K562 (cell line): Measurements from ENCODE around the gene DIPK1B. TPM values are rescaled to one million over a fixed set of nuclear protein-coding genes. Genes with fewer than 3 reads are reported as not detected.

ENCODE experiments used
- BRF1 ChIP-seq: IDR thresholded peaks from 3 replicates; pipeline ENCODE4 v1.6.1; 2011; ENCODE audit warnings: borderline replicate concordance, mild to moderate bottlenecking; ENCODE audit not compliant: insufficient read length; ENCODE audit errors: extremely low read depth
- C11orf30 ChIP-seq: fragments of 450-650 bp; IDR thresholded peaks from 2 replicates; pipeline ENCODE4 v1.6.1; 2016; ENCODE audit warnings: low read depth, mild to moderate bottlenecking
- CBX1 ChIP-seq: sonication (generic); IDR thresholded peaks from 2 replicates; pipeline ENCODE4 v1.6.1; 2016; ENCODE audit warnings: antibody characterized with exemption, low read depth, mild to moderate bottlenecking
- ESRRA ChIP-seq: fragments of 450-650 bp; IDR thresholded peaks from 2 replicates; pipeline ENCODE4 v1.6.1; 2014; ENCODE audit warnings: low read depth, mild to moderate bottlenecking, moderate library complexity, borderline replicate concordance
- GTF2E2 ChIP-seq: fragments of 200-800 bp; sonication (Bioruptor generic); IDR thresholded peaks from 2 replicates; pipeline ENCODE4 v1.6.1; 2016; ENCODE audit warnings: missing genetic modification characterization, missing compliant biosample characterization
- MAZ ChIP-seq, 2 experiments: fragments of 450-650 bp in 1 of 2; sonication (generic) in 1 of 2; formaldehyde crosslinking; IDR thresholded peaks in 1 of 2; conservative IDR thresholded peaks in 1 of 2; 2 replicates each; pipeline versions ENCODE4 v1.4.0 to v1.5.0; 2020; ENCODE audit warnings: mild to moderate bottlenecking in 1 of 2, missing genetic modification reagents in 1 of 2
- MTF1 ChIP-seq: fragments of 250-450 bp; sonication (Bioruptor Pico); IDR thresholded peaks from 2 replicates; pipeline ENCODE4 v1.9.0; 2021; ENCODE audit warnings: moderate library complexity, mild to moderate bottlenecking, inconsistent platforms, borderline replicate concordance
- MYBL2 ChIP-seq, 2 experiments: fragments of 450-650 bp in 1 of 2; sonication (generic) in 1 of 2; formaldehyde crosslinking in 1 of 2; IDR thresholded peaks; 2 replicates each; pipeline versions ENCODE4 v1.6.1 to v1.8.1; 2017 to 2022; ENCODE audit warnings: borderline replicate concordance in 1 of 2, inconsistent platforms in 1 of 2, low read depth in 1 of 2, mild to moderate bottlenecking in 1 of 2, missing genetic modification reagents in 1 of 2, moderate library complexity in 1 of 2
- NFIC ChIP-seq: fragments of 450-650 bp; IDR thresholded peaks from 2 replicates; pipeline ENCODE4 v1.6.1; 2017; ENCODE audit warnings: mild to moderate bottlenecking, inconsistent platforms
- PHF21A ChIP-seq: fragments of 450-650 bp; IDR thresholded peaks from 2 replicates; pipeline ENCODE4 v1.6.1; 2017; ENCODE audit warnings: low read depth, borderline replicate concordance
- RBFOX2 ChIP-seq: fragments of 200-400 bp; formaldehyde crosslinking; IDR thresholded peaks from 2 replicates; pipeline ENCODE4 v1.6.1; 2017; ENCODE audit warnings: low read depth, mild to moderate bottlenecking, low read length, moderate library complexity
- RBM14 ChIP-seq: fragments of 200-400 bp; formaldehyde crosslinking; IDR thresholded peaks from 2 replicates; pipeline ENCODE4 v1.6.1; 2018; ENCODE audit warnings: low read depth, mild to moderate bottlenecking, low read length, moderate library complexity, borderline replicate concordance; ENCODE audit not compliant: insufficient read depth
- ZNF561 ChIP-seq: fragments of 450-650 bp; formaldehyde crosslinking; conservative IDR thresholded peaks from 2 replicates; pipeline ENCODE4 v1.4.0; 2020; ENCODE audit warnings: mild to moderate bottlenecking, moderate library complexity
- polyA plus RNA-seq, 8 experiments: library from polyadenylated mRNA; depleted of rRNA in 4 of 8; stranded (reverse) in 5 of 8; unstranded in 3 of 8; fragments of >200 nt; fragmentation: Nextera tagmentation in 2 of 8; fragmentation: Illumina TruSeq in 1 of 8; extraction: Ambion mirVana in 2 of 8; extraction: Trizol in 1 of 8; gene quantifications; 2 replicates each; pipeline versions ENCODE4 v1.2.1 to v1.2.3, GENCODE V29; 2011 to 2014; ENCODE audit warnings: inconsistent platforms in 1 of 8, missing spikeins in 1 of 8
- total RNA-seq, 7 experiments: library from RNA; depleted of rRNA in 6 of 7; stranded (reverse); fragments of >200 nt in 6 of 7; fragmentation: Illumina TruSeq in 2 of 7; extraction: Trizol in 2 of 7; gene quantifications; 2 replicates each; pipeline versions ENCODE4 v1.2.1 to v1.2.3, GENCODE V29; 2011 to 2021; ENCODE audit warnings: low replicate concordance in 1 of 7
- TF ChIP-seq, protein P1 (sequence below): fragments of 450-650 bp; IDR thresholded peaks from 2 replicates; pipeline ENCODE4 v1.6.1; 2016; ENCODE audit warnings: missing biosample characterization, missing genetic modification characterization
- TF ChIP-seq, protein P2 (sequence below): fragments of 450-650 bp; conservative IDR thresholded peaks from 2 replicates; pipeline ENCODE4 v1.6.1; 2016; ENCODE audit warnings: missing genetic modification characterization, low read depth, mild to moderate bottlenecking, control low read depth, missing compliant biosample characterization
- TF ChIP-seq, protein P3 (sequence below): sonication (generic); formaldehyde crosslinking; IDR thresholded peaks from 2 replicates; pipeline ENCODE4 v1.8.0; 2023; ENCODE audit warnings: missing genetic modification reagents, mild to moderate bottlenecking, borderline replicate concordance
- TF ChIP-seq, protein P4 (sequence below), 2 experiments: fragments of 450-650 bp in 1 of 2; sonication (generic) in 1 of 2; formaldehyde crosslinking; conservative IDR thresholded peaks; 2 replicates each; pipeline versions ENCODE4 v1.4.0 to v1.8.1; 2020 to 2022; ENCODE audit warnings: mild to moderate bottlenecking in 1 of 2, missing genetic modification reagents in 1 of 2

Gene DIPK1B
- total and polyA plus RNA-seq, 9 of the 15 experiments (the other 6 are each of a cell fraction or from before 2014, with no cell fraction given), result 0.08 to 22.3 (median 5.9) TPM

DNA sequence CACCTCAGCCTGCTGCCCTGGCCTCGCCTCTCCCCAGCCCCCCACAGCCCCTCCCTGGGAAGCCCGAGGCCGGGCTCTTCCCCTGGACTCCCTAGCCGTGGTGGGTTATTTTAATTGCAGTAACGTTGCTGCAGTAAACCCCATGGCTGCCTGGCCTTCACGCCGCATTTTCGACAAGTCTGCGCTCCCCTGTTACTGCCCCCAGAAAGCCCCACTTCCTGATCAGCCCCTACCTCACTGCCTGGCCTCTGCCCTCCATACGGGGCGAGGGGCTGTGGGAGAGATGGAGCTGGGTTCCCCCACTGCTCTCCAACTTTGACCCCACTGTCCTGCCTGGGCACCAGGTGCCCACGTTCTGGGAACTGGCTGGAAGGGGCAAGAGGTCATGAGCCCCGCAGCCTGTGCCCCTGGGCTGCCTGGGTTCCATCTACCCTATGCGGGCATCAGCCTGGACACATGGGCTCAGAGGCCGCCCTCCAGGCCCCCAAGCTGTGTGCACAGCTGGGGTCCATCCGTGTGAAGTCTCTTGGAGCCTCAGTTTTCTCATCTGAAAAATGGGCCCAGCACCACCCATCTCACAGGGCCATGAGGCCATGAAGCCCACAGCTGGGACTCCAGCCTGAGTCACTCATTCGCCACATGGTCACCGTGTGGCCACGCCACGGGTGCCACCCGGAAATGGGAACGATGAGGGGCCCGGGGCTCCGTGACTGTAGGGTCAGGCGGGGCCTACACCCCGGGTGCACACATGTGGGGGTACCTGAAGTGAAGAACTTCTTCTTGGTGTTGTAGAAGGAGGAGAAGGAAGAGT is 38.2 kb upstream of the DIPK1B start (continued):
- TF ChIP-seq, protein P1, sequence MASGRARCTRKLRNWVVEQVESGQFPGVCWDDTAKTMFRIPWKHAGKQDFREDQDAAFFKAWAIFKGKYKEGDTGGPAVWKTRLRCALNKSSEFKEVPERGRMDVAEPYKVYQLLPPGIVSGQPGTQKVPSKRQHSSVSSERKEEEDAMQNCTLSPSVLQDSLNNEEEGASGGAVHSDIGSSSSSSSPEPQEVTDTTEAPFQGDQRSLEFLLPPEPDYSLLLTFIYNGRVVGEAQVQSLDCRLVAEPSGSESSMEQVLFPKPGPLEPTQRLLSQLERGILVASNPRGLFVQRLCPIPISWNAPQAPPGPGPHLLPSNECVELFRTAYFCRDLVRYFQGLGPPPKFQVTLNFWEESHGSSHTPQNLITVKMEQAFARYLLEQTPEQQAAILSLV (tag), result no peak
- TF ChIP-seq ESRRA, result 0 out of 2 replicates have a peak, but pooled peaks have one; percentile 19
- TF ChIP-seq RBM14, result no peak
- TF ChIP-seq MYBL2 (IDR thresholded peaks at IDR 0.05; ENCODE audit: low read depth), result no peak
- no peak for TF ChIP-seq MYBL2 (CRISPR knock-in tag; IDR thresholded peaks at IDR 0.05; ENCODE audit: borderline replicate concordance)
- no peak for TF ChIP-seq GTF2E2 (tag)
- peak; percentile 78 for TF ChIP-seq RBFOX2
- no peak for TF ChIP-seq PHF21A
- TF ChIP-seq NFIC, result peak; percentile 29; the same call in 1 of the 2 replicates
- TF ChIP-seq, protein P2, sequence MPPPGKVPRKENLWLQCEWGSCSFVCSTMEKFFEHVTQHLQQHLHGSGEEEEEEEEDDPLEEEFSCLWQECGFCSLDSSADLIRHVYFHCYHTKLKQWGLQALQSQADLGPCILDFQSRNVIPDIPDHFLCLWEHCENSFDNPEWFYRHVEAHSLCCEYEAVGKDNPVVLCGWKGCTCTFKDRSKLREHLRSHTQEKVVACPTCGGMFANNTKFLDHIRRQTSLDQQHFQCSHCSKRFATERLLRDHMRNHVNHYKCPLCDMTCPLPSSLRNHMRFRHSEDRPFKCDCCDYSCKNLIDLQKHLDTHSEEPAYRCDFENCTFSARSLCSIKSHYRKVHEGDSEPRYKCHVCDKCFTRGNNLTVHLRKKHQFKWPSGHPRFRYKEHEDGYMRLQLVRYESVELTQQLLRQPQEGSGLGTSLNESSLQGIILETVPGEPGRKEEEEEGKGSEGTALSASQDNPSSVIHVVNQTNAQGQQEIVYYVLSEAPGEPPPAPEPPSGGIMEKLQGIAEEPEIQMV (tag), result no peak
- TF ChIP-seq, protein P3, sequence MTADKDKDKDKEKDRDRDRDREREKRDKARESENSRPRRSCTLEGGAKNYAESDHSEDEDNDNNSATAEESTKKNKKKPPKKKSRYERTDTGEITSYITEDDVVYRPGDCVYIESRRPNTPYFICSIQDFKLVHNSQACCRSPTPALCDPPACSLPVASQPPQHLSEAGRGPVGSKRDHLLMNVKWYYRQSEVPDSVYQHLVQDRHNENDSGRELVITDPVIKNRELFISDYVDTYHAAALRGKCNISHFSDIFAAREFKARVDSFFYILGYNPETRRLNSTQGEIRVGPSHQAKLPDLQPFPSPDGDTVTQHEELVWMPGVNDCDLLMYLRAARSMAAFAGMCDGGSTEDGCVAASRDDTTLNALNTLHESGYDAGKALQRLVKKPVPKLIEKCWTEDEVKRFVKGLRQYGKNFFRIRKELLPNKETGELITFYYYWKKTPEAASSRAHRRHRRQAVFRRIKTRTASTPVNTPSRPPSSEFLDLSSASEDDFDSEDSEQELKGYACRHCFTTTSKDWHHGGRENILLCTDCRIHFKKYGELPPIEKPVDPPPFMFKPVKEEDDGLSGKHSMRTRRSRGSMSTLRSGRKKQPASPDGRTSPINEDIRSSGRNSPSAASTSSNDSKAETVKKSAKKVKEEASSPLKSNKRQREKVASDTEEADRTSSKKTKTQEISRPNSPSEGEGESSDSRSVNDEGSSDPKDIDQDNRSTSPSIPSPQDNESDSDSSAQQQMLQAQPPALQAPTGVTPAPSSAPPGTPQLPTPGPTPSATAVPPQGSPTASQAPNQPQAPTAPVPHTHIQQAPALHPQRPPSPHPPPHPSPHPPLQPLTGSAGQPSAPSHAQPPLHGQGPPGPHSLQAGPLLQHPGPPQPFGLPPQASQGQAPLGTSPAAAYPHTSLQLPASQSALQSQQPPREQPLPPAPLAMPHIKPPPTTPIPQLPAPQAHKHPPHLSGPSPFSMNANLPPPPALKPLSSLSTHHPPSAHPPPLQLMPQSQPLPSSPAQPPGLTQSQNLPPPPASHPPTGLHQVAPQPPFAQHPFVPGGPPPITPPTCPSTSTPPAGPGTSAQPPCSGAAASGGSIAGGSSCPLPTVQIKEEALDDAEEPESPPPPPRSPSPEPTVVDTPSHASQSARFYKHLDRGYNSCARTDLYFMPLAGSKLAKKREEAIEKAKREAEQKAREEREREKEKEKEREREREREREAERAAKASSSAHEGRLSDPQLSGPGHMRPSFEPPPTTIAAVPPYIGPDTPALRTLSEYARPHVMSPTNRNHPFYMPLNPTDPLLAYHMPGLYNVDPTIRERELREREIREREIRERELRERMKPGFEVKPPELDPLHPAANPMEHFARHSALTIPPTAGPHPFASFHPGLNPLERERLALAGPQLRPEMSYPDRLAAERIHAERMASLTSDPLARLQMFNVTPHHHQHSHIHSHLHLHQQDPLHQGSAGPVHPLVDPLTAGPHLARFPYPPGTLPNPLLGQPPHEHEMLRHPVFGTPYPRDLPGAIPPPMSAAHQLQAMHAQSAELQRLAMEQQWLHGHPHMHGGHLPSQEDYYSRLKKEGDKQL (CRISPR knock-in tag), result no peak
- no peak for TF ChIP-seq MTF1 (CRISPR knock-in tag)
- TF ChIP-seq CBX1, result peak; percentile 79; the same call in 1 of the 2 replicates
- no peak for TF ChIP-seq MAZ (CRISPR knock-in tag; conservative IDR thresholded peaks at IDR 0.05 in 1 of 2, IDR thresholded peaks at IDR 0.05 in 1 of 2)
- TF ChIP-seq, protein P4, sequence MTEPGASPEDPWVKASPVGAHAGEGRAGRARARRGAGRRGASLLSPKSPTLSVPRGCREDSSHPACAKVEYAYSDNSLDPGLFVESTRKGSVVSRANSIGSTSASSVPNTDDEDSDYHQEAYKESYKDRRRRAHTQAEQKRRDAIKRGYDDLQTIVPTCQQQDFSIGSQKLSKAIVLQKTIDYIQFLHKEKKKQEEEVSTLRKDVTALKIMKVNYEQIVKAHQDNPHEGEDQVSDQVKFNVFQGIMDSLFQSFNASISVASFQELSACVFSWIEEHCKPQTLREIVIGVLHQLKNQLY (CRISPR knock-in tag; conservative IDR thresholded peaks at IDR 0.05), result no peak
- TF ChIP-seq ZNF561, result no peak
- TF ChIP-seq C11orf30, result no peak
- no peak for TF ChIP-seq BRF1
